Kidney epithelial cell (primary cell): ENCODE data around the gene IGLL5. TPM values are rescaled to one million over a fixed set of nuclear protein-coding genes. Genes with fewer than 3 reads are reported as not detected.

Experiments
- DNase-seq: peaks from one replicate; pipeline ENCODE4 v3.0.0-alpha.2; 2010; ENCODE audit warnings: low read depth
- H3K27me3 ChIP-seq: 2 replicates; pipeline ENCODE4 v1.6.0; 2011; ENCODE audit warnings: low read length; ENCODE audit not compliant: control insufficient read depth, insufficient read depth
- H3K36me3 ChIP-seq: 2 replicates; pipeline ENCODE4 v1.5.1; 2011; ENCODE audit warnings: low read length; ENCODE audit not compliant: control insufficient read depth, insufficient read depth
- H3K4me3 ChIP-seq: 2 replicates; pipeline ENCODE4 v1.5.1; 2011; ENCODE audit warnings: low read depth, mild to moderate bottlenecking, control low read depth, low read length
- CTCF ChIP-seq: IDR thresholded peaks from 2 replicates; pipeline ENCODE4 v1.5.1; 2011; ENCODE audit warnings: mild to moderate bottlenecking, moderate library complexity, low read length, control low read depth, inconsistent platforms; ENCODE audit not compliant: insufficient read depth, poor library complexity, severe bottlenecking
- total RNA-seq: library from RNA; depleted of rRNA; stranded (reverse); fragments of >200 nt; gene quantifications from 2 replicates; pipeline ENCODE4 v1.2.3, GENCODE V29; 2015

The IGLL5 gene
- total RNA-seq, 1 donor from 2014 or later, result not detected

DNA sequence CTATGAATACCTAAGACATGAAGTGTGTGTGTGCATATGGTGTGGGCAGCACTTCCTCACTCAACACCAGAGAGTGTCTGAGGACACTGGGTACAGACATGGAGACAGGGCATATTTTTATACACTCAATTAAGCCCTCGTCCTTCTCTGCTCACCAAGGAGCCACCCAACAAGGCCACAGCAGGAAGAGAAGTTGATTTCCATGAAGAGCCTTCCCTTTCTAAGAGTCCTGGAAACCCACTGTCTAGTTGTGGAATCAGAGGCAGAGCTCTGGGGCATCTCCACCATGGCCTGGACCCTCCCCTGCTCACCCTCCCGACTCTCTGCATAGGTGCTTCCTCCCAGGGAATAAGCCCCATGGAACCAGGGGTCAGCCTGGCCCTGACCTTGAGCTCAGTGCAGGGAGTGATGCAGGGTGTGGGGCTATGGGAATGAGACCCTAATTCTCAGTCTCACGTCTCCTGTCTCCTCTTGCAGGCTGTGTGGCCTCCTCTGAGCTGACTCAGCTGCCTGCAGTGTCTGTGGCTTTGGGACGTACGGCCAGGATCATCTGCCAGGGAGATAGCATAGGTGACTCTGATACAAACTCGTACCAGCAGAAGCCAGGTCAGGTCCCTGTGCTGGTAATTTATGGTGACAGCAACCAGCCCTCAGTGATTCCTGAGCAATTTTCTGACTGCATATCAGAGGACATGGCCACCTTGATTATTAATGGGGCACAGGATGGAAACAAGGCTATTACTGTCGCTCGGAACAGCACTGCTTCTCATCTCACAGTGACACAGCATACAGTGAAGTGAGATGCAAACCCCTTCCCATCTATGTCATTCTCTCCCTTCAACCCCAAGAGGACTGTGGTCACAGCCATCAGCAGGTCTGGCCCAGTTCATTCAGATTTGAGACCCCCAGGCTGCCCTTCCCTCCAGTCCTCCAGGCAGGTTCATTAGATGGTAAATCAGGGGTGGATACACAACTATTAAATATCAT, 14.6 kb upstream of the IGLL5 start:
- no peak for TF ChIP-seq CTCF
- no peak for DNase-seq
- Histone ChIP-seq H3K4me3 (no peak overlapping the region), H3K27me3 (no peaks in the 10 kb centered on the region), H3K36me3 (no peaks in the 10 kb centered on the region)

GRCh38 chr22:22877523-22878210, 9.9 kb upstream of the IGLL5 start:
- peaks cover 2% of the 10 kb centered on the region for H3K27me3 ChIP-seq
- H3K36me3 ChIP-seq, result no peaks in the 10 kb centered on the region
- no peak overlapping the region for H3K4me3 ChIP-seq
- peak; percentile 87 for TF ChIP-seq CTCF
- DNase-seq, result peak; percentile 1

DNA sequence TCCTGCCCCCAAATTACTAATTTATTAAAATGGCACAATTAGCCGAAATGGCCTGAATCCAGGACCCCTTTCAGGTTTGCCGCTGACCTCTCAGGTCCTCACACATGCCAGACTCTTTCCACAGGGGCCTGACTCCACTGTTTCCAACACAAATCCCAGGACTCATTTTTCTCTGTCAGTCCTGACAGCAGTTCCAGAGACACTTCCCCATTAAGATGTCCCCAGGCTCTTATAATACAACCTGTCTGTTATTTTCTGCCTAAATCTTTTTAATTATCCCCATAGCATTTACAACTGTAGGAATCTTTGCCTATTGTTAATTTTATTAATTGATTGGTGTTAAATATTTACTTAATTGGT, 9.4 kb upstream of the IGLL5 start:
- TF ChIP-seq CTCF, result no peak
- no peak for DNase-seq

DNA sequence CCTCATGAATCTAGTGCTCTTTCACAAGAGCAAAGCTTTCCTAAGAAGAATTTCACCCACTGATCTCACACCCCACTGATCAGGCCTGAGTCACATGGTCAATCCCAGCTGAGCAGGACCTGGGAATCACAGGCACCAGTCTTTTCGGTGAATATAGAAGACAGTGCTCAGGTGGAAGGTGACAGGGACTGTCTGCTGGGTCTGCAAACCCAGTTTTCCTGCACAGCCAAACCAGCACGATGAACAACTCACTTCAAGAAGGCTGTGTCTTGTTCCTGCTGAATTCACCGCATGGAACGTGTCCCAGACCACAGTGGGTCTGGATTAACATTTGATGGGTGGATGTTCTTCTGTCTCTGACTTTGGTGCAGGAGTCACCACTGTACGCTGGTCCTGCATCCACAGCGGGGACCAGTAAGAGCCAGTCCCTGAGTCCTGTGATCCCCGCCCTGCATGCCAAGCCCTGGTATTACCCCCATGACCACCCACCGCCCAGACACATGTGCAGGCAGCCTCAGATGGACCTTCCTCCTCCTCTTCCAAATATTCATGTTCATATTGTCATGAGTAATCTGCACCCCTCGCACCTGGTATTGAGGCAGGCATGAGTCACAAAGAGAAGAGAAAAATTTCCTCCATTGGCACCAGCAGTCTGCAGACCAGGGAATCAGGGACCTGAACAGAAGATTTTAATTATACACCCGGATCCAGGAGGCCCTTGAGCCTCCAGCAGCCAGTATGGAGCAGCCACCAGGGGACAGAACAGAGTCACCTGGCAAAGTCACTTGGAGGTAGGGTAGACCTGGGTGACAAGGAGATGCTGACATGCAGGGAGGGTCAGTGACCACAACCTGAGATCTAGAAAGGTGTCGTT, 8.6 kb upstream of the IGLL5 start:
- TF ChIP-seq CTCF, result no peak
- no peak overlapping the region for H3K4me3 ChIP-seq

More for the DNA sequence above, 9.4 kb upstream of the IGLL5 start:
- Histone ChIP-seq H3K27me3 (peaks cover 2% of the 10 kb centered on the region), H3K36me3 (no peaks in the 10 kb centered on the region), H3K4me3 (no peak overlapping the region)

DNA sequence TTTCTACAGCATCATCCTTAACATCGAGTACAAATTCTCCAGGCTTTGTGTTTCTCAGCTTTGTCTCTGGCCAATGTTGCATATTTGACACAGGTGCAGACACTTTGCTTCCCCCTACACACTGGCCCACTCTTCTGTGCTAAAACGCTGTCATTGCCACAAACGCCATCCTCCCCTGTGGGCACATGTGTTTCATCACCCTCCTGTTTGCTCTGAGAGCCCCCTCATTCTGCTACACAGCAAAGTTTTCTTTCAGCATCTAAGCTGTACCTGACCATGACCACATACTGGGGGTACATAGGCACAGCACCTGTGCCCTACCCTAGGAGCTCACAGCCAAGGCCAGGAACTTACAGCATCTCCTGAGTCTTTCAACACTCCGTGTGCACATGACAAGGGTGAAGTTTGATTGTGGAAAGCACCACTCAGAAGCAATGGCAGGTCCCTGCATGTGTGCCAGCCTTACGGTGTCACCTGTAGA, 7.9 kb upstream of the IGLL5 start:
- no peak for DNase-seq
- no peak overlapping the region for H3K4me3 ChIP-seq
- TF ChIP-seq CTCF, result no peak

More for the DNA sequence above, 8.6 kb upstream of the IGLL5 start:
- Histone ChIP-seq H3K36me3 (no peaks in the 10 kb centered on the region), H3K27me3 (peaks cover 2% of the 10 kb centered on the region)
- no peak for DNase-seq

More for the DNA sequence above, 7.9 kb upstream of the IGLL5 start:
- Histone ChIP-seq H3K27me3 (peaks cover 2% of the 10 kb centered on the region), H3K36me3 (no peaks in the 10 kb centered on the region)
